Type B pancreatic cell (in vitro differentiated cells): ENCODE measurements around the gene SYF2. TPM values are rescaled to one million over a fixed set of nuclear protein-coding genes. Genes with fewer than 3 reads are reported as not detected.

Source experiments
- DNase-seq: peaks from one replicate; pipeline ENCODE4 v3.0.0; 2021; ENCODE audit warnings: mixed read lengths; ENCODE audit not compliant: unreplicated experiment; ENCODE audit errors: extremely low spot score
- H3K27ac Mint-ChIP-seq: 2 replicates; pipeline ENCODE4 v1.8.0; 2021; ENCODE audit warnings: mild to moderate bottlenecking, mixed read lengths
- H3K27me3 Mint-ChIP-seq: 2 replicates; pipeline ENCODE4 v1.8.0; 2021; ENCODE audit warnings: mixed read lengths
- H3K36me3 Mint-ChIP-seq: 2 replicates; pipeline ENCODE4 v1.8.0; 2021; ENCODE audit warnings: mixed read lengths
- H3K4me1 Mint-ChIP-seq: one replicate; pipeline ENCODE4 v1.8.0; 2021; ENCODE audit warnings: mixed read lengths; ENCODE audit not compliant: unreplicated experiment
- H3K4me3 Mint-ChIP-seq: 2 replicates; pipeline ENCODE4 v1.8.0; 2021; ENCODE audit warnings: mild to moderate bottlenecking, mixed read lengths
- H3K9me3 Mint-ChIP-seq: 2 replicates; pipeline ENCODE4 v1.8.0; 2021; ENCODE audit warnings: mixed read lengths
- CTCF ChIP-seq: fragments of 200-600 bp; sonication (generic); conservative IDR thresholded peaks from 2 replicates; pipeline ENCODE4 v1.5.0; 2021; ENCODE audit warnings: antibody characterized with exemption, mild to moderate bottlenecking
- total RNA-seq: library from RNA; stranded (reverse); gene quantifications from 2 replicates; pipeline ENCODE4 v1.2.1, GENCODE V29; 2021; ENCODE audit warnings: low replicate concordance

Gene SYF2
- total RNA-seq, 1 donor from 2014 or later = 33.7 TPM

GRCh38 chr1:25182629-25183028 is 49.7 kb downstream of the SYF2 start:
- H3K27ac Mint-ChIP-seq = no peak overlapping the region
- H3K4me3 Mint-ChIP-seq = no peak overlapping the region
- no peak for DNase-seq
- peaks cover 12% of the 10 kb centered on the region for H3K4me1 Mint-ChIP-seq
- no peaks in the 10 kb centered on the region for H3K9me3 Mint-ChIP-seq
- no peak for TF ChIP-seq CTCF
- no peaks in the 10 kb centered on the region for H3K27me3 Mint-ChIP-seq
- no peaks in the 10 kb centered on the region for H3K36me3 Mint-ChIP-seq

DNA sequence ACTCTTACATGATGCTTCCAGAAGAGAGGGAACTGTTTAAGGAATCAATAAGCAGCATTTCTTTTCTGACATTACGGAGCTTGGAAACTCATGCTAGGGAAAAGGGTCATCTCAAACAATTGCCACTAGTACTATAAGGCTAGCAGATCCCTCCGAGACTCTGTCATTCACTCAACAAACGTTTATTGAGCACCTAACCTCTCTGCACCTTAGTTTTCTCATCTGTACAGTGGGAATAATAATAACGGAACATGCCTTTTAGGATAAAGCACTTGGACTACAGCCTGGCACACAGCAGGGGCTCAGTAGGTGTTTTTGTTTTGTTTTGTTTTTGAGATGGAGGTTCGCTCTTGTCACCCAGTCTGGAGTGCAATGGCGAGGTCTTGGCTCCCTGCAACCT is 51.3 kb downstream of the SYF2 start:
- Mint-ChIP-seq H3K27ac (no peak overlapping the region), H3K4me1 (peaks cover 6% of the 10 kb centered on the region), H3K27me3 (no peaks in the 10 kb centered on the region), H3K9me3 (peaks cover 5% of the 10 kb centered on the region), H3K36me3 (no peaks in the 10 kb centered on the region), H3K4me3 (no peak overlapping the region)
- no peak for DNase-seq
- TF ChIP-seq CTCF = no peak

- no peak for DNase-seq
- H3K4me3 Mint-ChIP-seq = no peak overlapping the region
- peaks cover 5% of the 10 kb centered on the region for H3K9me3 Mint-ChIP-seq
- H3K36me3 Mint-ChIP-seq = no peaks in the 10 kb centered on the region
- no peak for TF ChIP-seq CTCF
- no peaks in the 10 kb centered on the region for H3K27me3 Mint-ChIP-seq
- peaks cover 12% of the 10 kb centered on the region for H3K4me1 Mint-ChIP-seq
- H3K27ac Mint-ChIP-seq = no peak overlapping the region
These were observed 53.3 kb downstream of the SYF2 start for GRCh38 chr1:25178917-25179561.

GRCh38 chr1:25174730-25175612 is 57.3 kb downstream of the SYF2 start:
- TF ChIP-seq CTCF = no peak
- Mint-ChIP-seq H3K4me1 (peaks cover 16% of the 10 kb centered on the region), H3K36me3 (no peaks in the 10 kb centered on the region), H3K27ac (no peak overlapping the region), H3K27me3 (no peaks in the 10 kb centered on the region), H3K4me3 (no peak overlapping the region), H3K9me3 (peaks cover 5% of the 10 kb centered on the region)
- no peak for DNase-seq

DNA sequence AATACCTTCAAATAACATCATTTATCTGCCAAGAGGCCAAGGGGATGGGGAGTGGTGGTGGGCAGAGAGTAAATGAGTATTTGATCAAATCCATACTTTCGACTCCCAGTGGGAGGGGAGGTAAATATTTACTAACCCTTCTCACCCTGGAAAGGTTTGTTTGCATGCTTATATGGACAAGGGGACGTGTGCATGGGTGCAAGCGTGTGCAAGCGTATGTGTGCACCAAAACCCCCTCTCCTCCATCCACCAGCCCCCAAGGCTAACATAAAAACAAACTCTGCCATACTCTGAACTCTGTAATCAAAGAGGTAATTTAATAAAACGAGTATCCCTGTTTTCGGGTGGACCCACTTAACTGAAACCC is 58.0 kb downstream of the SYF2 start:
- Mint-ChIP-seq H3K4me1 (peaks cover 17% of the 10 kb centered on the region), H3K27me3 (no peaks in the 10 kb centered on the region), H3K36me3 (no peaks in the 10 kb centered on the region), H3K9me3 (peaks cover 5% of the 10 kb centered on the region), H3K4me3 (no peak overlapping the region), H3K27ac (no peak overlapping the region)
- no peak for TF ChIP-seq CTCF
- DNase-seq = no peak
